H1 (cell line): ENCODE measurements around the gene KIF25. TPM values are rescaled to one million over a fixed set of nuclear protein-coding genes. Genes with fewer than 3 reads are reported as not detected.

Source experiments
- CTCF ChIA-PET: fragments of 300-600 bp; sonication (Branson Sonifier 250); formaldehyde crosslinking; loops from one replicate; lab custom pipeline; 2021; ENCODE audit not compliant: partially characterized antibody; lab: Charles Lee
- POLR2A ChIA-PET: fragments of 300-600 bp; sonication (Branson Sonifier 250); formaldehyde crosslinking; loops from one replicate; lab custom pipeline; 2021; ENCODE audit warnings: inconsistent platforms; ENCODE audit not compliant: partially characterized antibody; lab: Charles Lee
- DNase-seq, 2 experiments: peaks; one replicate each; pipeline versions ENCODE4 v3.0.0 to v3.0.0-alpha.2; 2010 to 2022; ENCODE audit warnings: low spot score in 2 of 2, low read depth in 1 of 2, mixed read lengths in 1 of 2
- FAIRE-seq: peaks from 2 replicates; lab custom pipeline; 2011; peaks lifted over from hg19 to GRCh38; lab: Jason Lieb, UNC
- H2AFZ ChIP-seq: 2 replicates; pipeline ENCODE4 v1.8.1; 2012; ENCODE audit warnings: low read length, inconsistent platforms
- H2AK5ac ChIP-seq: 2 replicates; pipeline ENCODE4 v1.6.1; 2013; ENCODE audit warnings: low read depth, low read length
- H2BK120ac ChIP-seq: replicated peaks from 2 replicates; pipeline ENCODE3; 2013; ENCODE audit warnings: low read depth, low read length, inconsistent platforms
- H2BK12ac ChIP-seq: 2 replicates; pipeline ENCODE4 v1.6.1; 2013; ENCODE audit warnings: low read depth, low read length
- H2BK15ac ChIP-seq: 2 replicates; pipeline ENCODE4 v1.6.1; 2013; ENCODE audit warnings: low read length
- H2BK20ac ChIP-seq: 2 replicates; pipeline ENCODE4 v1.6.1; 2013; ENCODE audit warnings: low read length
- H2BK5ac ChIP-seq: 2 replicates; pipeline ENCODE4 v1.6.1; 2013; ENCODE audit warnings: low read depth, low read length
- H3K14ac ChIP-seq: 2 replicates; pipeline ENCODE4 v1.6.1; 2013; ENCODE audit warnings: inconsistent platforms; ENCODE audit not compliant: insufficient read length
- H3K18ac ChIP-seq: 2 replicates; pipeline ENCODE4 v1.6.1; 2013; ENCODE audit warnings: low read length; ENCODE audit errors: extremely low read depth
- H3K23ac ChIP-seq: 2 replicates; pipeline ENCODE4 v1.6.1; 2013; ENCODE audit warnings: inconsistent platforms; ENCODE audit not compliant: insufficient read length
- H3K23me2 ChIP-seq: 2 replicates; pipeline ENCODE4 v1.6.1; 2013; ENCODE audit warnings: low read depth, low read length
- H3K27ac ChIP-seq: 2 replicates; pipeline ENCODE4 v1.6.1; 2011; ENCODE audit warnings: low read depth, low read length, inconsistent platforms
- H3K27me3 ChIP-seq, 4 experiments: replicated peaks in 1 of 4; 1 replicate in 1 of 4; 2 replicates in 3 of 4; pipeline versions ENCODE4 v1.6.1 to v1.8.1; 2011 to 2013; ENCODE audit warnings: low read length in 3 of 4, mild to moderate bottlenecking in 3 of 4, inconsistent platforms in 2 of 4, mixed read lengths in 2 of 4, moderate library complexity in 1 of 4; ENCODE audit not compliant: control insufficient read depth in 3 of 4, insufficient read depth in 3 of 4; ENCODE audit errors: extremely low read depth in 1 of 4
- H3K36me3 ChIP-seq, 4 experiments: 2 replicates each; pipeline versions ENCODE4 v1.6.1 to v1.8.1; 2011 to 2013; ENCODE audit warnings: mild to moderate bottlenecking in 4 of 4, low read length in 3 of 4, moderate library complexity in 2 of 4, control low read depth in 1 of 4, inconsistent platforms in 1 of 4; ENCODE audit not compliant: insufficient read depth in 4 of 4, control insufficient read depth in 2 of 4
- H3K4ac ChIP-seq: replicated peaks from 2 replicates; pipeline ENCODE3; 2013; ENCODE audit warnings: low read length, low read depth, mixed read lengths, inconsistent platforms; ENCODE audit not compliant: insufficient read length
- H3K4me1 ChIP-seq, 4 experiments: replicated peaks in 1 of 4; 1 replicate in 1 of 4; 2 replicates in 3 of 4; pipeline versions ENCODE4 v1.6.1 to v1.8.1; 2011 to 2013; ENCODE audit warnings: low read length in 3 of 4, inconsistent platforms in 2 of 4, mixed read lengths in 1 of 4; ENCODE audit not compliant: insufficient read depth in 4 of 4, control insufficient read depth in 3 of 4
- H3K4me2 ChIP-seq, 2 experiments: 2 replicates each; pipeline versions ENCODE4 v1.6.1 to v1.8.1; 2011 to 2013; ENCODE audit warnings: low read depth in 2 of 2, low read length in 2 of 2, control low read depth in 1 of 2, inconsistent platforms in 1 of 2, mild to moderate bottlenecking in 1 of 2; ENCODE audit not compliant: insufficient read depth in 1 of 2
- H3K4me3 ChIP-seq, 4 experiments: fragments of 200-600, 300-600 bp in 1 of 4; sonication (generic), shearing (Covaris generic), sonication (Bioruptor Twin) in 1 of 4; 2 replicates each; pipeline versions ENCODE4 v1.5.1 to v1.8.1; 2011 to 2016; ENCODE audit warnings: low read length in 4 of 4, low read depth in 3 of 4, control low read depth in 2 of 4, inconsistent platforms in 2 of 4, mild to moderate bottlenecking in 2 of 4, mixed read lengths in 1 of 4, moderate library complexity in 1 of 4; ENCODE audit not compliant: insufficient read depth in 2 of 4; ENCODE audit errors: extremely low read depth in 1 of 4
- H3K56ac ChIP-seq: replicated peaks from 2 replicates; pipeline ENCODE3; 2013; ENCODE audit warnings: low read depth, mild to moderate bottlenecking, mixed read lengths, low read length, inconsistent platforms; ENCODE audit not compliant: insufficient read length
- H3K79me1 ChIP-seq: 2 replicates; pipeline ENCODE4 v1.6.1; 2013; ENCODE audit warnings: low read depth, low read length, control low read depth
- H3K79me2 ChIP-seq, 2 experiments: 2 replicates each; pipeline versions ENCODE4 v1.6.1 to v1.8.1; 2012 to 2013; ENCODE audit warnings: low read length in 2 of 2, mild to moderate bottlenecking in 2 of 2, inconsistent platforms in 1 of 2; ENCODE audit not compliant: insufficient read depth in 2 of 2, control insufficient read depth in 1 of 2
- H3K9ac ChIP-seq, 4 experiments: replicated peaks in 1 of 4; 1 replicate in 1 of 4; 2 replicates in 3 of 4; pipeline versions ENCODE4 v1.6.1 to v1.8.1; 2011 to 2013; ENCODE audit warnings: low read depth in 3 of 4, low read length in 3 of 4, control low read depth in 2 of 4, mild to moderate bottlenecking in 2 of 4, moderate library complexity in 2 of 4, inconsistent platforms in 1 of 4; ENCODE audit errors: extremely low read depth in 1 of 4
- H3K9me3 ChIP-seq, 2 experiments: 2 replicates each; pipeline versions ENCODE4 v1.6.1 to v1.8.1; 2012 to 2013; ENCODE audit warnings: mild to moderate bottlenecking in 2 of 2, moderate library complexity in 2 of 2, control low read depth in 1 of 2, inconsistent platforms in 1 of 2, low read depth in 1 of 2, low read length in 1 of 2, mixed read lengths in 1 of 2; ENCODE audit not compliant: insufficient read depth in 2 of 2
- H4K20me1 ChIP-seq, 2 experiments: replicated peaks in 1 of 2; 2 replicates each; pipeline versions ENCODE3 to v1.8.1; 2011 to 2013; ENCODE audit warnings: inconsistent platforms in 2 of 2, low read length in 2 of 2, mild to moderate bottlenecking in 1 of 2; ENCODE audit not compliant: insufficient read depth in 2 of 2, control insufficient read depth in 1 of 2
- H4K5ac ChIP-seq: 2 replicates; pipeline ENCODE4 v1.6.1; 2013; ENCODE audit warnings: low read length, low read depth, mixed read lengths, inconsistent platforms; ENCODE audit not compliant: insufficient read length
- H4K8ac ChIP-seq: 2 replicates; pipeline ENCODE4 v1.8.0; 2013; ENCODE audit warnings: mild to moderate bottlenecking, moderate library complexity, low read length, inconsistent platforms; ENCODE audit not compliant: insufficient read depth; ENCODE audit errors: extremely low read depth
- H4K91ac ChIP-seq: replicated peaks from 2 replicates; pipeline ENCODE3; 2013; ENCODE audit warnings: low read length, mixed read lengths, inconsistent platforms; ENCODE audit not compliant: insufficient read length
- CBX8 ChIP-seq: fragments of 300-800, 300-1000 bp; sonication (generic); IDR thresholded peaks from 2 replicates; pipeline ENCODE4 v1.7.1; 2016; ENCODE audit warnings: low read depth, low read length, borderline replicate concordance
- NANOG ChIP-seq: IDR thresholded peaks from 2 replicates; pipeline ENCODE4 v1.6.1; 2011; ENCODE audit warnings: low read length, low read depth, mild to moderate bottlenecking, inconsistent platforms; ENCODE audit not compliant: insufficient read depth, poor library complexity, severe bottlenecking
- SP4 ChIP-seq: IDR thresholded peaks from 2 replicates; pipeline ENCODE4 v1.6.1; 2012; ENCODE audit warnings: low read length, inconsistent platforms
- YY1 ChIP-seq: IDR thresholded peaks from 2 replicates; pipeline ENCODE4 v1.6.1; 2011; ENCODE audit warnings: low read depth, mild to moderate bottlenecking, low read length
- WGBS, 2 experiments: shearing (Covaris generic) in 1 of 2; methylation state at CpG; one replicate each; pipeline versions ENCODE4 v1.1.6 to v1.1.7; 2013 to 2015; ENCODE audit warnings: low lambda C conversion rate in 2 of 2, mixed read lengths in 2 of 2, inconsistent platforms in 1 of 2, low coverage in 1 of 2, missing lambda C conversion rate in 1 of 2; ENCODE audit not compliant: insufficient replicate concordance in 2 of 2, insufficient coverage in 1 of 2, insufficient read length in 1 of 2; ENCODE audit errors: extremely low coverage in 1 of 2, missing lambda C conversion rate in 1 of 2; 5-methylcytosine and 5-hydroxymethylcytosine counted together
- polyA plus RNA-seq, 7 experiments: library from polyadenylated mRNA; depleted of rRNA in 3 of 7; stranded (reverse) in 5 of 7; unstranded in 2 of 7; fragments of >200 nt in 5 of 7; fragments of 200-250 nt in 2 of 7; gene quantifications; 1 replicate in 5 of 7; 2 replicates in 1 of 7; 4 replicates in 1 of 7; pipeline versions ENCODE4 v1.2.1 to v1.2.3, GENCODE V29; 2011 to 2013; ENCODE audit warnings: missing spikeins in 2 of 7, mixed read lengths in 2 of 7
- total RNA-seq: library from RNA; stranded (reverse); fragmentation: NEBNext Ultra II Directional; extraction: Animal tissue kit (Norgen Biotek cat#: 25700); gene quantifications from 2 replicates; pipeline ENCODE4 v1.2.1, GENCODE V29; 2021

KIF25 gene
- total and polyA plus RNA-seq, 2 of the 8 experiments (the other 6 are each of a cell fraction or from before 2014, with no cell fraction given): 1.5 to 2.0 TPM

GRCh38 chr6:168056892-168057527 lies 59.5 kb downstream of the KIF25 start:
- H2BK15ac ChIP-seq: no peak overlapping the region
- no peak overlapping the region for H3K4ac ChIP-seq
- no peak overlapping the region for H3K9ac ChIP-seq

More at GRCh38 chr6:168056892-168057527, 59.5 kb downstream of the KIF25 start:
- no peak overlapping the region for H2AFZ ChIP-seq
- H3K27ac ChIP-seq: no peak overlapping the region
- CTCF ChIA-PET: interaction anchor here (0.7 to 6.2 kb wide), 11 partner anchors 12 to 477 kb away, joined by 3 to 71 read pairs (median 3); no protein-coding TSS in a partner anchor
- H4K5ac ChIP-seq: no peak overlapping the region
- no peaks in the 10 kb centered on the region for H4K20me1 ChIP-seq
- DNase-seq (no peak), FAIRE-seq (no peak)
- POLR2A ChIA-PET: no interaction called here
- no peak overlapping the region for H2BK12ac ChIP-seq
- no peak overlapping the region for H3K4me3 ChIP-seq
- no peaks in the 10 kb centered on the region; a peak in 1 of 7 replicates for H3K27me3 ChIP-seq
- no peaks in the 10 kb centered on the region for H3K79me1 ChIP-seq
- H3K56ac ChIP-seq: no peak overlapping the region
- H3K14ac ChIP-seq: no peak overlapping the region
- peak overlapping the region; percentile 15; the same call in 1 of the 2 replicates for H4K8ac ChIP-seq
- no peaks in the 10 kb centered on the region for H3K79me2 ChIP-seq
- H3K23ac ChIP-seq: no peak overlapping the region
- H3K4me2 ChIP-seq: no peak overlapping the region
- H2BK120ac ChIP-seq: no peak overlapping the region
- H3K9me3 ChIP-seq: no peaks in the 10 kb centered on the region
- no peaks in the 10 kb centered on the region for H3K4me1 ChIP-seq
- no peak overlapping the region for H2BK20ac ChIP-seq
- H3K36me3 ChIP-seq: no peaks in the 10 kb centered on the region; a peak in 1 of 8 replicates
- H2AK5ac ChIP-seq: no peak overlapping the region
- H4K91ac ChIP-seq: no peak overlapping the region
- no peaks in the 10 kb centered on the region for H3K23me2 ChIP-seq
- no peak overlapping the region; the same call in 1 of the 2 replicates for H2BK5ac ChIP-seq
- 82% methylated on average over 23 of the region's 24 CpGs; no CpG with 5 or more reads in 1 of the 2 experiments for WGBS, 2 experiments
- no peak overlapping the region for H3K18ac ChIP-seq
- no peak for TF ChIP-seq YY1
- TF ChIP-seq CBX8: no peak
- no peak for TF ChIP-seq SP4
- no peak for TF ChIP-seq NANOG
